ACC112 (cell line): Measurements from ENCODE around the gene LIMS2.

Source experiments
- H2AFZ ChIP-seq: fragments of 200-600 bp; sonication (generic); one replicate; pipeline ENCODE4 v1.6.0; 2017; ENCODE audit warnings: antibody characterized with exemption, low read length; ENCODE audit not compliant: unreplicated experiment
- H3K27ac ChIP-seq: fragments of 200-600 bp; sonication (generic); 2 replicates; pipeline ENCODE4 v1.5.1; 2014; ENCODE audit warnings: low read depth, mild to moderate bottlenecking, antibody characterized with exemption, low read length, moderate library complexity
- H3K27me3 ChIP-seq: fragments of 200-600 bp; sonication (generic); 2 replicates; pipeline ENCODE4 v1.6.1; 2014; ENCODE audit warnings: mild to moderate bottlenecking, antibody characterized with exemption, low read length, moderate library complexity, mixed read lengths; ENCODE audit not compliant: insufficient read depth
- H3K36me3 ChIP-seq: fragments of 200-600 bp; sonication (generic); 2 replicates; pipeline ENCODE4 v1.6.1; 2016; ENCODE audit warnings: mild to moderate bottlenecking, antibody characterized with exemption, low read length, moderate library complexity, mixed read lengths; ENCODE audit not compliant: insufficient read depth
- H3K4me1 ChIP-seq: fragments of 200-600 bp; sonication (generic); one replicate; pipeline ENCODE4 v1.6.1; 2016; ENCODE audit warnings: low read length, mixed read lengths; ENCODE audit not compliant: insufficient read depth, unreplicated experiment, control insufficient read depth
- H3K4me3 ChIP-seq: fragments of 200-600 bp; sonication (generic); 2 replicates; pipeline ENCODE4 v1.5.1; 2014; ENCODE audit warnings: mild to moderate bottlenecking, low read depth, low read length
- H3K79me2 ChIP-seq: fragments of 200-600 bp; sonication (generic); one replicate; pipeline ENCODE4 v1.6.0; 2016; ENCODE audit warnings: low read length; ENCODE audit not compliant: control insufficient read depth, unreplicated experiment, insufficient read depth

Gene LIMS2

GRCh38 chr2:127591221-127591923, 84.0 kb downstream of the LIMS2 start:
- Histone ChIP-seq H3K4me3 (no peak overlapping the region), H3K4me1 (no peaks in the 10 kb centered on the region), H3K27me3 (no peaks in the 10 kb centered on the region), H2AFZ (peak overlapping the region; percentile 55), H3K36me3 (no peaks in the 10 kb centered on the region), H3K79me2 (no peaks in the 10 kb centered on the region), H3K27ac (no peak overlapping the region)

GRCh38 chr2:127590386-127591190, 84.7 kb downstream of the LIMS2 start:
- H3K4me3 ChIP-seq: no peak overlapping the region
- no peak overlapping the region for H3K27ac ChIP-seq
- no peaks in the 10 kb centered on the region for H3K79me2 ChIP-seq
- no peaks in the 10 kb centered on the region for H3K27me3 ChIP-seq
- no peaks in the 10 kb centered on the region for H3K4me1 ChIP-seq
- no peak overlapping the region for H2AFZ ChIP-seq
- H3K36me3 ChIP-seq: no peaks in the 10 kb centered on the region

GRCh38 chr2:127589841-127590240, 85.5 kb downstream of the LIMS2 start:
- Histone ChIP-seq H3K27me3 (no peaks in the 10 kb centered on the region), H3K4me1 (no peaks in the 10 kb centered on the region), H2AFZ (no peak overlapping the region), H3K27ac (no peak overlapping the region), H3K36me3 (no peaks in the 10 kb centered on the region), H3K4me3 (no peak overlapping the region), H3K79me2 (no peaks in the 10 kb centered on the region)

- Histone ChIP-seq H3K4me3 (no peak overlapping the region), H3K4me1 (no peaks in the 10 kb centered on the region), H3K36me3 (no peaks in the 10 kb centered on the region), H3K27ac (no peak overlapping the region), H2AFZ (no peak overlapping the region), H3K27me3 (no peaks in the 10 kb centered on the region), H3K79me2 (no peaks in the 10 kb centered on the region)
These were observed 86.0 kb downstream of the LIMS2 start for GRCh38 chr2:127589358-127589757.
